BE2C (cell line): ENCODE data around the gene PIK3C2G.

Source experiments
- DNase-seq: peaks from one replicate; pipeline ENCODE4 v3.0.0-alpha.2; 2020
- H3K27me3 ChIP-seq: fragments of 250-450 bp; sonication (Bioruptor Pico); 2 replicates; pipeline ENCODE4 v1.5.1; 2020; ENCODE audit warnings: mild to moderate bottlenecking
- H3K36me3 ChIP-seq: fragments of 250-450 bp; sonication (Bioruptor Pico); 2 replicates; pipeline ENCODE4 v1.5.1; 2020; ENCODE audit warnings: mild to moderate bottlenecking
- H3K4me1 ChIP-seq: fragments of 250-450 bp; sonication (Bioruptor Pico); 2 replicates; pipeline ENCODE4 v1.5.1; 2020
- H3K4me3 ChIP-seq: 2 replicates; pipeline ENCODE4 v1.5.1; 2011; ENCODE audit warnings: low read depth, low read length
- H3K9me3 ChIP-seq: fragments of 250-450 bp; sonication (Bioruptor Pico); 2 replicates; pipeline ENCODE4 v1.5.1; 2020
- CTCF ChIP-seq: IDR thresholded peaks from 2 replicates; pipeline ENCODE4 v1.5.1; 2012; ENCODE audit warnings: mild to moderate bottlenecking, low read depth, low read length

PIK3C2G gene

GRCh38 chr12:18457362-18457761, 196.0 kb downstream of the PIK3C2G start:
- TF ChIP-seq CTCF, result no peak
- DNase-seq, result no peak

GRCh38 chr12:18461758-18462157, 200.4 kb downstream of the PIK3C2G start:
- no peak for TF ChIP-seq CTCF
- Histone ChIP-seq H3K4me3 (no peak overlapping the region), H3K27me3 (peaks cover 2% of the 10 kb centered on the region; the same call in 1 of the 2 replicates), H3K9me3 (no peaks in the 10 kb centered on the region), H3K36me3 (no peaks in the 10 kb centered on the region), H3K4me1 (no peaks in the 10 kb centered on the region)
- no peak for DNase-seq

More at GRCh38 chr12:18457362-18457761, 196.0 kb downstream of the PIK3C2G start:
- H3K9me3 ChIP-seq, result no peaks in the 10 kb centered on the region
- H3K4me1 ChIP-seq, result no peaks in the 10 kb centered on the region
- H3K27me3 ChIP-seq, result no peaks in the 10 kb centered on the region
- H3K36me3 ChIP-seq, result no peaks in the 10 kb centered on the region
- H3K4me3 ChIP-seq, result no peak overlapping the region

- Histone ChIP-seq H3K9me3 (no peaks in the 10 kb centered on the region), H3K27me3 (peaks cover 3% of the 10 kb centered on the region; the same call in 1 of the 2 replicates), H3K4me3 (no peak overlapping the region), H3K36me3 (no peaks in the 10 kb centered on the region), H3K4me1 (no peaks in the 10 kb centered on the region)
- TF ChIP-seq CTCF, result no peak
- DNase-seq, result no peak
These were observed 201.1 kb downstream of the PIK3C2G start for GRCh38 chr12:18462442-18462841.

- H3K4me3 ChIP-seq, result no peak overlapping the region
- H3K27me3 ChIP-seq, result peaks cover 14% of the 10 kb centered on the region
- TF ChIP-seq CTCF, result no peak
- H3K9me3 ChIP-seq, result no peaks in the 10 kb centered on the region
- H3K36me3 ChIP-seq, result no peaks in the 10 kb centered on the region
- no peak for DNase-seq
- no peaks in the 10 kb centered on the region for H3K4me1 ChIP-seq
These were observed 206.4 kb downstream of the PIK3C2G start for GRCh38 chr12:18467620-18468245.

- TF ChIP-seq CTCF, result no peak
- Histone ChIP-seq H3K27me3 (peaks cover 14% of the 10 kb centered on the region), H3K4me1 (no peaks in the 10 kb centered on the region), H3K4me3 (no peak overlapping the region), H3K9me3 (no peaks in the 10 kb centered on the region), H3K36me3 (no peaks in the 10 kb centered on the region)
- DNase-seq, result no peak
These were observed 207.1 kb downstream of the PIK3C2G start for GRCh38 chr12:18468246-18469075.

GRCh38 chr12:18470251-18470650, 208.9 kb downstream of the PIK3C2G start:
- no peaks in the 10 kb centered on the region for H3K4me1 ChIP-seq
- DNase-seq, result no peak
- H3K27me3 ChIP-seq, result peaks cover 14% of the 10 kb centered on the region
- H3K9me3 ChIP-seq, result no peaks in the 10 kb centered on the region
- no peak overlapping the region for H3K4me3 ChIP-seq
- no peak for TF ChIP-seq CTCF
- no peaks in the 10 kb centered on the region for H3K36me3 ChIP-seq
